ENCODE measurements around the gene TTC7B.
"Not testable (repeated sequence)": the region's sequence is repeated elsewhere in the genome, so short reads cannot be mapped to it uniquely, and the experiment has no call there.

The TTC7B gene

DNA sequence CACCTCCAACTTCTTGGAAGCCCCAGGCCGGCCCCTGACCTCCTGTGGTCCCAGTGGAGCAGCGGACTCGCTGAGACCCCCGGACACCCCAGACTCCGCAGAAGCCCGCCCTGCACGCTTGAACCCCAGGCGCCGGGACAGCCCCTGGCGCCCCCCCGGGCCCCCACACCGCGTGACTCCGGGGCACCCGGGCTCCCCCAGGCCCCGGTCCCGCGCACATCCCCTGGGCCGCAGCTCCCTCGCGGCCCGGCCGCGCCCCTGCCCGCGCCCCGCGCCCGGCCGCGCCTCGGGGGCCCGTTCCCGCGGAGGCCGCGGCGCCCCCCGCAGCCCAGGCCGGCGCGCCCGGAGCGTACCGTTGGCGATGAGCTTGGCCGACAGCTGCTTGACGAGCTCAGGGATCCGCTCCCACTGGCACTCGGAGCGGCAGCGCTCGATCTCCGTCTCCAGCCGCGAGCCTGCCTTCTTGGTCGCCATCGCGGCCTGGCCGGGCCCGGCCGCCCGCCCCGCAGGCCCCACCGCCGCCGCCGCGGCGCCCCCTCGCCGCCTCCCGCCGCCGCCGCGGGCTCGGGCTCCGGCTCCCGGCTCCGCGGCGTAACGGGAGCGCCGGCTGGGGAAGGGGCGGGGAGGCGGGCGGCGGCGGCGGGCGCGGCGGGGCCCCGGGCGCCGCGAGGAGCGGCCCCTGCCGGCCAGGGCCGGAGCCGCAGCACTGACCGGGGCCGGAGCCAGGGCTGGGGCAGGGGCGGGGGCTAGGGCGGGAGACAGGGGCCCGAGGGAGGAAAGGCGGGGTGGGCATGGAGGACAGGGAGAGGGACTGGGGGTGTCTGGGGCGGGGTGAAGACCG lies at the start of gene TTC7B:
TSS of gene TTC7B (minus strand) at position 609 of the 841 bp plus-strand sequence. CDS start at position 474, 135 bp downstream.
- peak in 1 of 4 experiments; percentile 16 for DNase-seq

DNA sequence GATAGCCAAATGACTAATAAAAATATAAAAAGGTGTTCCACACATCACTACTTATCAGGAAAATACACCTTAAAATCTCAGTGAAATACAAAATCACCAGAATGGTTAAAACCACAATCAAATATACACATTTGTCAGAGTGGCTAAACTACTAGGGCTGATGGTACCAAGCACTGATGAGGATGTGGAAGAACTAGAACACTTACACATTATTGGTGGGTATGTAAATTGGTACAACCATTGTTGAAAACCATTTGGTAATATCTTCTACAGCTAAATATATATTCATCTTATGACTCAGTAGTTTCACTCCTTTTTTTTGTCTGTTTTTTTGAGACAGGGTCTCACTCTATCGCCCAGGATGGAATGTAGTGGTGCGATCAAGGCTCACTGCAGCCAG lies 48.5 kb upstream of the TTC7B start:
- no peak for DNase-seq

DNA sequence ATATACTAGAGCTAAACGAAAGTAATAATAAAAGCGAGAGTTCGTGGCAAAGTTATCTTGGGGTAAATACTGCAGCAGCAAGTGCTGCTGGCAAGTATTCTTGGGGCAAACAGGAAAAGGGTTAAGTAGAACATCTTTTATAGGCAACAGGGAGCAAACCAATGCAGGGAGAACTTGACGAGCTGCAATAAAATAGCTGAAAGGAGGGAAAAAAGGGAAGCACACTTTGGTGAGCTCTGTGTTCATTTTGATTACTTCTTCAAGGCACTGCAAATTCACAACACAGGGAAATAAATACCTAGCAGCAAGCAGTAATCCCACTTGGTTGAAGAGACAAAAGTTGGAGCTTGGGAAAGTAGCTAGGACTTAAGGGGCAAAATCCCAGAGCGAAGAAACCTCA lies 42.3 kb upstream of the TTC7B start:
- no peak for DNase-seq

- DNase-seq = no peak
Measured at GRCh38 chr14:90857866-90858265, 41.6 kb upstream of the TTC7B start.

DNA sequence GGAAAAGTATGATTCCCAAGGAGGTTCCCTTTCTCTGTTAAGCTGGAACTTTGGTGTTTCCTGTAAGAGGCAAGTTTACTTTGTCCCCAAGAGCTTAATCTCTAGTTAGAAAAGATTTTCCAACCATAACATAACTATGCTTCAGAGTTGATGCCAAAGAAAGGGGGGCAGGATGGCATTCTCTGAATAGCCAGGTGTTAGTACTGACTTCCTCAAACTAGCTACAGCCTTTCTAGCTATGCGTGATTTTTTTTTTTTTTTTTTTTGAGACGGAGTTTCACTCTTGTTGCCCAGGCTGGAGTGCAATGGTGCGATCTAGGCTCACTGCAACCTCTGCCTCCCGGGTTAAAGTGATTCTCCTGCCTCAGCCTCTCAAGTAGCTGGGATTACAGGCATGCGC lies 39.9 kb upstream of the TTC7B start:
- DNase-seq = not testable (repeated sequence)

DNA sequence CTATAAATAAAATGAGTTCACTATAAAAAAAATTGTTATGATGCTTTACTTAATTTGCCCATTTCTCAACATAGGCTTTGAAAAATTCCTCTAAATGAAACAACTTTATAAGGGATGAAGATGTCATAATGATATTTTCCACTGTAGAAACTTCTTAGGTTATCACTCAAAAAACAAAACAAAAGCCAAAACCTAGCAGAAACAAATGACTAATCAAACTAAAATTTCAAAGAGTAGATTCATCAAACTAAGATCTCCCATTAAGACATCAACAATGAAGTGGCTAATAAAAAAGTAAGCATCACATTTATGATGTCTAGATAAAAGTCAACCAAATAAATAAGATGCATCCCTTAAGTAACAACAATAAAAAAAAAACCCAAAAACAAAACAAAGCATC lies 36.9 kb upstream of the TTC7B start:
- no peak for DNase-seq

GRCh38 chr14:90851327-90852036 lies 35.3 kb upstream of the TTC7B start:
- no peak for DNase-seq

DNA sequence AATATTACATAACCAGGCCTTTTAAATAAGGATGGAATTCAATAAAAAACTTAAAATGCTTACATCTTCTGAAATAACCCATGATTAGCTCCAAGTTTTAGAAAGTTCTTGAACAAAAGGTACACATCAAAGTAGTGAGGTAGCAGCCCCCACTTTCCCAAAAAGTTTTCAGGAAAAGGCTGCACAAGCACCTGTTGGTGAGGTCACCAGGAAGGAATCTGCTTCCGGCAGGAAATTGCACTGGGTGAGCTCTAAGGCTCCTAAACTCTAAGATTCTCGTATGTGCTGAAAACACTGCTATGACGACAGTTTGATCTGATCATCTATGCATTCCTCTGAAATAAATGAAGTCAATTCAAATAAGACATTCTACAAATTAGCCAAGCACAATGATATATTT lies 34.3 kb upstream of the TTC7B start:
- no peak for DNase-seq

DNA sequence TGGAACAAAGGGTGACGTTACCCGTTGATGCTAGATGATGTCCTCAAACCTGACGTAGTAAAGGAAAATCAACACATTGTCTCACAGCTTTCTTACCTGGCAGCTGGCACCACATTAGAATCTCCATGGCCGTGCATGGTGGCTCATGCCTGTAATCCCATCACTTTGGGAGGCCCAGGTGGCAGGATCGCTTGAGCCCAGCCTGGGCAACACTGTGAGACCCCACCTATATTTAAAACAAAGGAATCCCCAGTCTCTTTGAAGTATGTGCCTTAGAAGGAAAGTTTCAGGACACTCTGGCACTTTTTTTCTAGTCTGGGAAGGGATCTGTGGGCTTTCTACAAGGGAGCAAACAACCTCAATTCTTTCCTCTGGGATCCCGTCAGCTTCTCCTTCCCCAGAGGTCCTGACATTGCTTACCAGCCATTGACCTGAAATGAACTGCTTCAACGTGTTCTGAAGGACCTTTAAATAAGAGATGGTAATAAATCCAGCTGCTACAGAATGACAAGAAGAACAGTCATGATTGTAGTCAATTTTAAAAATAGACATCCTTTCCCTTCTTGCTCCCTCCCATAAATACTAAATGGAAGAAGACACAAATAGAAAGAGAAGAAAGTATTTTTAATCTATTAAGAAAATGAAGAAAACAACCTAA lies 33.7 kb upstream of the TTC7B start:
- no peak for DNase-seq

DNA sequence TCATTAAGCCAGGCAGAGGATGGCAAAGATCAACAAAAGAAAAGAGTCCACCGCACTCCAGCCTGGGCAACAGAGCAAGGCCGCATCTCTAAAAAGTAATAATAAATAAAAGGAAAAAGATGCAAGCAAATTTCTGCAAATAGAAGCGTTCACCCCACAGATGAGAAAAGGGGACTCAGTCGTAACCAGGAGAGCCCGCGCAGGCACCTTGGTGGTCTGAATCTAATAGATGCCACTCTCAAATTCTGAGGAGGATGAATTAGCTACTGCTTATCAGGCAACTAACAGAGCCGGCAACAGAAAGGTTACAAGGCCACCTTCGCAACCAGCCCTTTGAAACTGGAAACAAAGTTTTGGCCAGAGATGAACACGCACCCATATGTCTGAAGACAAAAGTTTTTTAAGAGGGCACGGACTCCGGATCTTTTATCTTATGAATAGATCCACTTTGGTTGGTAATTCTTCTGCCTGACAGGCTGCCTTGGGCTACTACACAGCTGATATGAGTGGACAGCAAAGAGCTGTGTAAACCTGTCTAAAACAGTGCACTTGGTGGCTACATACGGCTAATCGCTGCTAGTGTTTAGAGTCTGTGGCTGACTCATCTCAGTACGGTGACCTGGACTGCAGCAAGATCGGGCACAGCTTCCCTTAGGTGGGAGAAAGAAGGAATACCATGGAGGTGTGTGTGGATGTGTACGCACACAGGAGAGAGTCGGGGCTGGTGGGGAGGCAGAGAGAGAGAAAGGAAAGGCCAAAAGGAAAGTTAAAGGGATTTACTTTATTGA lies 32.9 kb upstream of the TTC7B start:
- no peak for DNase-seq

DNA sequence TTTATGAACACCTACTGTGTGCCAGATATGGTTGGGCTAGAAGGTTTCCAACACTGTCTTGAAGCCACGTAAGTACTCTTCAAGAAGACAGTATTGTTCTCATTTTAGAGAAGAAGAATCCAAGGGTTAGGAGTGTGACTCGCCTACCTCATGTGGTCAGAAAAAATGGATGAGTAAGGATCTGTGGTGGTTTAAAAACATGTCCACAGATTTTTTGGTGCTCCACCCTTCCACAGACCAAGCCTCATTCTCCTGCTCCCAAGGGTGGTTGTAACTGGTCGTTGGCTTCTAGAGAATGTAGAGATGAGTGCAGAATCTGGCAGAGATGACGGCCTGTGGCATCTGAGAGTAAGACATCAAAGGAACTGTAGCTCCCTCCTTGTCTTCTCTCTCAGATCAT lies 30.3 kb upstream of the TTC7B start:
- DNase-seq = no peak

DNA sequence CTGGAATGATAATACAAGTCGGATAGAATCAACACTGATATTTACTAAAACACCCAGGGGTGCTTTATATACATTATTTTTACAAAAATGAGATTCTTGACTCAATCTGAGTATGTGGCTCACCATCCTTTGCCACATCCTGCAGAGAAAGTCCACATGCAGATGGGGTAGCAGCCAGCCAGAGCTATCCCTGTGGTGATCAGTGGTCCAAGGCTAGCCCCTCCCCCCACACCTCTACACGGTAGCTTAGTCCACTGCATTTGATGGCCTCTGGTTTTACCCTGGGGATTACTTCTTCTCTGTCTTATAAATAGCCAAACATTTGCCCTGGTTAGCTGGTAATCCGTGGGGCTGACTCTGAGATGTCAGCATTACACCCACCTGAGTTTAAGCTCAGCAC lies 28.1 kb upstream of the TTC7B start:
- DNase-seq = no peak

GRCh38 chr14:90842726-90843125 lies 26.5 kb upstream of the TTC7B start:
- no peak for DNase-seq

DNA sequence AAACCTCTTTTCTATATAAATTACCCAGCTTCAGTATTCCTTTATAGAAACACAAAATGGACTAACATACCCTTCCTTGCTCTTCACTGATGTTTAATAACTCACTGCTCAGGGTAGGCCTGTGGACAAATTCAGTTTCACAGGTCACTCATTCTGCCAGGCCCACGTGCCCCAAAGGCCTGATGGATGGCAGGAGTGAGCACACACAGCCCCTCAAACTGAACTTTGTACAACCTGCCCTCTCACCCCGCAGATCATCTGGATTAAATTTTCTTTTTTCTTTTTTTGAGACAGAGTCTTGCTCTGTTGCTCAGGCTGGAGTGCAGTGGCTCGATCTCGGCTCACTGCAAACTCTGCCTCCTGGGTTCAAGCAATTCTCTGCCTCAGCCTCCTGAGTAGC lies 24.4 kb upstream of the TTC7B start:
- not testable (repeated sequence) for DNase-seq

DNA sequence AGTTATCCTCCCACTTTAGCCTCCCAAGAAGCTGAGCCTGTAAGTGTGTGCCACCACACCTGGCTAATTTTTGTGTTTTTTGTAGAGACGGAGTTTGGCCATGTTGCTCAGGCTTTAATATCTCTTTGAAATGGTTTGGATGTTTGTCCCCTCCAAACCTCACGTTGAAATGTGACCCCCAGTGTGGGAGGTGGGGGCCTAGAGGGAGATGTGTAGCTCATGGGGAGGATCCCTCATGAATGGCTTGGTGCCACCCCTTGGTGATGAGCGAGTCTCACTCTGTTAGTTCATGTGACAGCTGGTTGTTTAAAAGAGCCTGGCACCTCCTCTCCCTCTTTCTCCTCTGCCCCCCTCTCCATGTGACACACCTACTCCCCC lies 23.6 kb upstream of the TTC7B start:
- no peak for DNase-seq

- no peak for DNase-seq
Measured at GRCh38 chr14:90839024-90839888, 23.0 kb upstream of the TTC7B start.

DNA sequence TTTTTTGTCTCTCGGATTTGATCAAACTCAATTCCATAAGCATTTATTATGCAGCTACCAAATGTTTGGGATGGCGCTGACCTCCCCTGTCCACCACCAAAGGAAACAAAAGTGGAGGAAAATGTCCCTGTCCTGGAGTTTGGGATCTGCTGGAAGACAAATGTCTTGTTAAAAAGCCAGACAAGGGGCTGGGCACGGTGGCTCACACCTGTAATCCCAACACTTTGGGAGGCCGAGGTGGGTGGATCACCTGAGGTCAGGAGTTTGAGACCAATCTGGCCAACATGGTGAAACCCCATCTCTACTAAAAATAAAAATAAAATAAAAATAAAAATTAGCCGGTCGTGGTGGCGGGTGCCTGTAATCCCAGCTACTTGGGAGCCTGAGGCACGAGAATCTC lies 22.3 kb upstream of the TTC7B start:
- DNase-seq = not testable (repeated sequence)

DNA sequence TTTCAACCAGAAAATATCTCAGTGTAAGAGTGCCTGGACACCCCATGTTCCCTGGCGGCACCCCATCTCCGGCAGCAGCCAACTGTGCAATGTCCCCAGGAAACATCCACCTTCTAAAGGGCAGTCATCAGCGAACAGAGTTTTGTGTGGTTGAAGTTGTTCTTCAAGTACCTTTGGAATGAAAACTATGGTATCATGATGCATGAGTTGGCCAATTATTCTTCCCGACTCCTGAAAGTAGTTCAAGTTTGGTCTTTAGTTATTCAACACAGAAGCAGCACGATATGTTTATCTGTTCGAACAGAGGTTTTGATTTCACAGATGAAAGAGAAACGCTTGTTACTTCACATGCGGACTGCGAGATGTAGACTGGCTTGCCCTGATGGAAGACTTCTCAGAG lies 21.1 kb upstream of the TTC7B start:
- DNase-seq = no peak

DNA sequence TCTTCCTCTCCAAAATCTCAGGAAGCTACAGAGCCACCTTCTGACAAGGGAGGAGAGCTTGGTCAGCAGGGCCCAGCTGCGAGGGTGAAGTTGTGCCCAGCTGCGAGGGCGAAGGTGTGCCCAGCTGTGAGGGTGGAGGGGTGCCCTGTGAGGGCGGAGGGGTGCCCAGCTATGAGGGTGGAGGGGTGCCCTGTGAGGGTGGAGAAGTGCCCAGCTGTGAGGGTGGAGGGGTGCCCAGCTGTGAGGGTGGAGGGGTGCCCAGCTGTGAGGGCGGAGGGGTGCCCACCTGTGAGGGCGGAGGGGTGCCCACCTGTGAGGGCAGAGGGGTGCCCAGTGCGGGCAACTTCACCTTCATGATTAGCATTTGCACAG lies 20.4 kb upstream of the TTC7B start:
- DNase-seq = no peak

GRCh38 chr14:90831821-90832220 lies 15.6 kb upstream of the TTC7B start:
- DNase-seq = no peak

- no peak for DNase-seq
Measured at GRCh38 chr14:90830931-90831701, 14.9 kb upstream of the TTC7B start.

Data from activated CD4-positive, CD25-positive, alpha-beta regulatory T cell (primary cell).